SU-DHL-6 (cell line): ENCODE results near the gene PLA2G4E.

ENCODE experiments used
- H2AFZ ChIP-seq: fragments of 200-600 bp; sonication (generic); 2 replicates; pipeline ENCODE4 v1.6.1; 2014; ENCODE audit warnings: low read depth, mild to moderate bottlenecking, moderate library complexity, mixed read lengths, antibody characterized with exemption, low read length; ENCODE audit not compliant: severe bottlenecking
- H3F3A ChIP-seq: fragments of 200-600 bp; shearing (Covaris generic); 2 replicates; pipeline ENCODE4 v1.6.0; 2016; ENCODE audit warnings: antibody characterized with exemption, mild to moderate bottlenecking; ENCODE audit not compliant: insufficient read depth
- H3K27ac ChIP-seq: fragments of 200-600 bp; sonication (generic); 2 replicates; pipeline ENCODE4 v1.5.1; 2016; ENCODE audit warnings: low read depth, mild to moderate bottlenecking, low read length, moderate library complexity, mixed read lengths
- H3K27me3 ChIP-seq: fragments of 200-600 bp; sonication (generic), shearing (Covaris generic); 2 replicates; pipeline ENCODE4 v1.6.0; 2014; ENCODE audit warnings: mild to moderate bottlenecking, low read length
- H3K36me3 ChIP-seq: fragments of 200-600 bp; sonication (generic); 2 replicates; pipeline ENCODE4 v1.6.1; 2014; ENCODE audit warnings: mild to moderate bottlenecking, low read length, mixed read lengths
- H3K4me2 ChIP-seq: fragments of 300-600, 200-600 bp; shearing (Covaris generic), sonication (generic); 2 replicates; pipeline ENCODE4 v1.6.0; 2014; ENCODE audit warnings: low read length, low read depth, mild to moderate bottlenecking; ENCODE audit not compliant: poor library complexity, severe bottlenecking
- H3K4me3 ChIP-seq: fragments of 200-600 bp; sonication (generic); 2 replicates; pipeline ENCODE4 v1.5.1; 2014; ENCODE audit warnings: antibody characterized with exemption, low read length, mild to moderate bottlenecking, mixed read lengths; ENCODE audit not compliant: insufficient read depth, poor library complexity, severe bottlenecking
- H3K79me2 ChIP-seq: fragments of 200-600 bp; sonication (generic); 2 replicates; pipeline ENCODE4 v1.6.1; 2014; ENCODE audit warnings: mild to moderate bottlenecking, low read length, moderate library complexity; ENCODE audit not compliant: insufficient read depth
- H3K9ac ChIP-seq: fragments of 200-600 bp; sonication (generic); 2 replicates; pipeline ENCODE4 v1.7.0; 2014; ENCODE audit warnings: mild to moderate bottlenecking, low read length
- H3K9me2 ChIP-seq: fragments of 200-600 bp; sonication (generic); replicated peaks from 2 replicates; pipeline ENCODE4 v1.6.1; 2014; ENCODE audit warnings: low read length; ENCODE audit not compliant: insufficient read depth
- H3K9me3 ChIP-seq: fragments of 200-600 bp; sonication (generic); 2 replicates; pipeline ENCODE4 v1.6.1; 2014; ENCODE audit warnings: low read length, mixed read lengths; ENCODE audit not compliant: insufficient read depth
- H4K20me1 ChIP-seq: fragments of 200-600 bp; sonication (generic); 2 replicates; pipeline ENCODE4 v1.6.1; 2014; ENCODE audit warnings: low read depth, mild to moderate bottlenecking, antibody characterized with exemption, low read length, moderate library complexity, mixed read lengths
- EZH2phosphoT487 ChIP-seq: fragments of 200-600 bp; sonication (generic), shearing (Covaris generic); conservative IDR thresholded peaks from 2 replicates; pipeline ENCODE4 v1.6.1; 2018; ENCODE audit warnings: mild to moderate bottlenecking, antibody characterized with exemption, low read length, moderate library complexity, mixed read lengths
- TF ChIP-seq, protein P1 (sequence below): fragments of 200-600 bp; sonication (generic); IDR thresholded peaks from one replicate; pipeline ENCODE4 v1.5.1; 2017; ENCODE audit warnings: antibody characterized with exemption, mild to moderate bottlenecking, low read length, moderate library complexity; ENCODE audit not compliant: insufficient read depth, poor library complexity, severe bottlenecking

PLA2G4E gene

DNA sequence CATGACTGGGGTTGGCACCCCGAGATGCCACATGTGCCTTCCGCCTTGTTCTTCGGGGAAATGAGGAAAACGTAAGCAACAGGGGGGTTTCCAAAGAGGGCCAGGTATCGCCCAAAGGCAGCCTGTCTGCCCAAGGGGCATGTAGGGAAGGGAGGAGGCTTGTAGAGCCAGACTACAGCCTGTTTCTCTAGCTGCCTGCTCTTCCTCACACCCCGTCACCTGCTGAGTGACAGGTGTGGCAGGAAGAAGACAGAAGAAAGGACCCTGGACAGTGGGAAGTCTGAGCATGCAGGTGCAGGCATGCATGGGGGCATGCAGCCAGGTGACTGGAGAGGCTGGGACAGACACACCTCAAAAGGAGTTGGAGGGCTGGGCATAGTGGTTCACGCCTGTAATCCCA, 9.8 kb downstream of the PLA2G4E start:
- H4K20me1 ChIP-seq, result no peaks in the 10 kb centered on the region
- H3K27me3 ChIP-seq, result no peaks in the 10 kb centered on the region
- no peaks in the 10 kb centered on the region for H3K9me3 ChIP-seq
- no peak overlapping the region for H3K9ac ChIP-seq
- H3K27ac ChIP-seq, result no peak overlapping the region
- no peaks in the 10 kb centered on the region for H3K36me3 ChIP-seq
- no peak for TF ChIP-seq EZH2phosphoT487
- TF ChIP-seq, protein P1, sequence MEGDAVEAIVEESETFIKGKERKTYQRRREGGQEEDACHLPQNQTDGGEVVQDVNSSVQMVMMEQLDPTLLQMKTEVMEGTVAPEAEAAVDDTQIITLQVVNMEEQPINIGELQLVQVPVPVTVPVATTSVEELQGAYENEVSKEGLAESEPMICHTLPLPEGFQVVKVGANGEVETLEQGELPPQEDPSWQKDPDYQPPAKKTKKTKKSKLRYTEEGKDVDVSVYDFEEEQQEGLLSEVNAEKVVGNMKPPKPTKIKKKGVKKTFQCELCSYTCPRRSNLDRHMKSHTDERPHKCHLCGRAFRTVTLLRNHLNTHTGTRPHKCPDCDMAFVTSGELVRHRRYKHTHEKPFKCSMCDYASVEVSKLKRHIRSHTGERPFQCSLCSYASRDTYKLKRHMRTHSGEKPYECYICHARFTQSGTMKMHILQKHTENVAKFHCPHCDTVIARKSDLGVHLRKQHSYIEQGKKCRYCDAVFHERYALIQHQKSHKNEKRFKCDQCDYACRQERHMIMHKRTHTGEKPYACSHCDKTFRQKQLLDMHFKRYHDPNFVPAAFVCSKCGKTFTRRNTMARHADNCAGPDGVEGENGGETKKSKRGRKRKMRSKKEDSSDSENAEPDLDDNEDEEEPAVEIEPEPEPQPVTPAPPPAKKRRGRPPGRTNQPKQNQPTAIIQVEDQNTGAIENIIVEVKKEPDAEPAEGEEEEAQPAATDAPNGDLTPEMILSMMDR, result no peak
- no peak overlapping the region for H3K4me2 ChIP-seq
- no peaks in the 10 kb centered on the region for H3K9me2 ChIP-seq
- no peak overlapping the region for H3K4me3 ChIP-seq
- no peaks in the 10 kb centered on the region for H3F3A ChIP-seq
- H2AFZ ChIP-seq, result no peak overlapping the region
- H3K79me2 ChIP-seq, result no peaks in the 10 kb centered on the region

DNA sequence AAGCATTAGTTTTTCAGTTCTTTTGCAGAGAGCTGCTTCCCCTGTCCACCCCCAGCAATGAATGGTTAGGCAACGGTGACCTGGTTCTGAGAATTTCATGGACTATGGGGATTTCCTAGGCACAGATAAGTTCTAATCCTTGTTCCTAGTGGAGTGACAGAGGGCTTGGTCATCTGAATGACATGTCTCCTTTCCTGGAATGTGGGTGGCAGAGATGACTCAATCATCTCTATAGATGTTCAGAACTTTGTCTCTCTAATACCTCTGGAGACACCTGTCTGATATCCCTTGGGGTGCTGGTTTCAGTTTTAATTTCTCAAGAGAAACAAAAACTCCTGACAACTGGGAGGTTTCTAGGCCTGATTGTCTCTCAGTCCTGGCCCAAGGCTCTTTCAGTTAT, 10.4 kb downstream of the PLA2G4E start:
- Histone ChIP-seq H3K9me2 (no peaks in the 10 kb centered on the region), H4K20me1 (no peaks in the 10 kb centered on the region), H3K4me2 (no peak overlapping the region), H3K9ac (no peak overlapping the region), H3K4me3 (no peak overlapping the region), H3K27ac (no peak overlapping the region), H3K79me2 (no peaks in the 10 kb centered on the region), H3F3A (no peaks in the 10 kb centered on the region), H2AFZ (no peak overlapping the region), H3K36me3 (no peaks in the 10 kb centered on the region), H3K9me3 (no peaks in the 10 kb centered on the region), H3K27me3 (no peaks in the 10 kb centered on the region)
- no peak for TF ChIP-seq EZH2phosphoT487
- TF ChIP-seq, protein P1, result no peak

DNA sequence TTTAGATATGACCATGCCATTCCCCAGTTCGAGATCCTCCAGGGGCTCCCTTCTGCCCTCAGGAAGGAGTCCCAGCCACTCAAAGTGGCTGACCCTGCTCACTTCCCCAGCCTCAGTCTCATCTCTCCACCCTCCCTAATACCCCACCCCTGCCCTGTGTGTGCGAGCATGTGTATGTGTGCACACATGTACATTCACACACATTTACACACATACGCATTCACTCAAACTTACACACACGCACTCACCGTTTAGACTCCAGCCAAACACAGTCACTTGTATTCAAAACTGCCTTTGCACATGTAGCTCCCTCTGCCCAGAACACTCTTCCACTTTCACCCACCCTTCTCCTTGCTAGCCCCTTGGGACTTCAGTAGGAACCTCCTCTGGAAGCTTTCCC, 11.4 kb downstream of the PLA2G4E start:
- TF ChIP-seq, protein P1, result no peak
- no peak for TF ChIP-seq EZH2phosphoT487
- H3F3A ChIP-seq, result no peaks in the 10 kb centered on the region

DNA sequence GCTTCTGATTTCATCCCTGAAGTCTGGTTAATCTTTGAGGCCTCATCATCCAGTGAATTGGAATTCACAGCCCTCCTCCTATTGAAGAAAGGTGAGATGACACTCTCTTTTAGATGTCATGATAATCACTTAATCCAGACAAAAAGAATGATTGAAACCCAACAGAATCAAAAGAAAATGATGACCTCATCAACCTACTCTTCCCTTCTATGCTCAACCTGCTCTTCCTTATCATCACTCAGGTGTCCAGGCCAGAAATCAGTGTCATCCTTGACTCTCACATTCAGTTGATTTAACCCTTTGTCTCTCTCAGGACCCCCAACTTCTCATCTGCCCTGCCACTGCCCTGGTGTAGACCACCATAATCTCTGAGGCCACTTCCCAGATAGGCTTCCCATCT, 11.8 kb downstream of the PLA2G4E start:
- Histone ChIP-seq H3F3A (no peaks in the 10 kb centered on the region), H3K4me2 (no peak overlapping the region), H3K9me2 (no peaks in the 10 kb centered on the region), H3K4me3 (no peak overlapping the region), H3K27me3 (no peaks in the 10 kb centered on the region), H2AFZ (no peak overlapping the region), H3K36me3 (no peaks in the 10 kb centered on the region), H4K20me1 (no peaks in the 10 kb centered on the region), H3K79me2 (no peaks in the 10 kb centered on the region), H3K9me3 (no peaks in the 10 kb centered on the region), H3K9ac (no peak overlapping the region), H3K27ac (no peak overlapping the region)
- TF ChIP-seq, protein P1, result no peak

More for the DNA sequence above, 11.4 kb downstream of the PLA2G4E start:
- no peaks in the 10 kb centered on the region for H3K36me3 ChIP-seq
- no peaks in the 10 kb centered on the region for H3K9me3 ChIP-seq
- H3K4me2 ChIP-seq, result no peak overlapping the region
- H3K9ac ChIP-seq, result no peak overlapping the region
- H2AFZ ChIP-seq, result no peak overlapping the region
- H3K79me2 ChIP-seq, result no peaks in the 10 kb centered on the region
- no peaks in the 10 kb centered on the region for H3K27me3 ChIP-seq
- no peaks in the 10 kb centered on the region for H3K9me2 ChIP-seq
- no peak overlapping the region for H3K27ac ChIP-seq
- H4K20me1 ChIP-seq, result no peaks in the 10 kb centered on the region
- H3K4me3 ChIP-seq, result no peak overlapping the region
